Kidney (tissue), 14 donors: ENCODE measurements around the gene AURKB. TPM values are rescaled to one million over a fixed set of nuclear protein-coding genes. Genes with fewer than 3 reads are reported as not detected.
A peak's percentile ranks its signal among the peaks of the same experiment; 100 is the strongest.
"Not testable (repeated sequence)": the region's sequence is repeated elsewhere in the genome, so short reads cannot be mapped to it uniquely, and the experiment has no call there.

Source experiments
- DNase-seq, 5 donors: peaks; one replicate each; pipeline ENCODE4 v3.0.0-alpha.2; 2013 to 2020
- FAIRE-seq: peaks from 2 replicates; lab custom pipeline; 2012; peaks lifted over from hg19 to GRCh38; lab: Jason Lieb, UNC
- H3K27ac ChIP-seq, 2 donors: one replicate each; pipeline ENCODE4 v1.7.0; 2013; ENCODE audit warnings: low read depth in 2 of 2, low read length in 2 of 2, inconsistent platforms in 1 of 2
- H3K27me3 ChIP-seq: one replicate; pipeline ENCODE4 v1.7.1; 2013; ENCODE audit warnings: low read length, inconsistent platforms; ENCODE audit not compliant: control insufficient read depth, insufficient read depth
- H3K36me3 ChIP-seq, 3 donors: one replicate each; pipeline versions ENCODE4 v1.7.0 to v1.7.1; 2013; ENCODE audit warnings: low read length in 3 of 3, control low read depth in 1 of 3, inconsistent platforms in 1 of 3; ENCODE audit not compliant: insufficient read depth in 3 of 3, control insufficient read depth in 2 of 3
- H3K4me1 ChIP-seq, 3 donors: one replicate each; pipeline versions ENCODE4 v1.7.0 to v1.7.1; 2013; ENCODE audit warnings: low read length in 3 of 3, inconsistent platforms in 1 of 3, low read depth in 1 of 3; ENCODE audit not compliant: control insufficient read depth in 2 of 3, insufficient read depth in 2 of 3
- H3K4me3 ChIP-seq, 3 donors: one replicate each; pipeline versions ENCODE4 v1.7.0 to v1.8.1; 2013; ENCODE audit warnings: low read length in 3 of 3, control low read depth in 1 of 3, inconsistent platforms in 1 of 3
- H3K9ac ChIP-seq, 3 donors: one replicate each; pipeline versions ENCODE4 v1.7.0 to v1.7.1; 2013; ENCODE audit warnings: low read length in 3 of 3, control low read depth in 1 of 3, inconsistent platforms in 1 of 3
- H3K9me3 ChIP-seq, 3 donors: one replicate each; pipeline versions ENCODE4 v1.7.0 to v1.7.1; 2013; ENCODE audit warnings: low read length in 3 of 3, control low read depth in 1 of 3, inconsistent platforms in 1 of 3; ENCODE audit not compliant: control insufficient read depth in 2 of 3, insufficient read depth in 1 of 3
- intact Hi-C: fragments of 100-400 bp; cut with DNase I; formaldehyde crosslinking; loops from one replicate; pipeline ENCODE4 v1.11.1; 2022
- polyA plus RNA-seq: library from polyadenylated mRNA; stranded (reverse); fragments of 350-450 nt; fragmentation: Illumina TruSeq; extraction: RNeasy Lipid Tissue Mini Kit (QIAGEN cat#74804); gene quantifications from one replicate; pipeline ENCODE4 v1.2.3, GENCODE V29; 2014; ENCODE audit warnings: low read depth, low replicate concordance; ENCODE audit not compliant: insufficient read depth
- total RNA-seq: library from RNA; stranded (reverse); fragmentation: NEBNext Ultra II Directional; extraction: Animal tissue kit (Norgen Biotek cat#: 25700); gene quantifications from one replicate; pipeline ENCODE4 v1.2.1, GENCODE V29; 2021
- TF ChIP-seq, protein P1 (sequence below): IDR thresholded peaks from 3 replicates; pipeline ENCODE4 v1.5.1; 2012; ENCODE audit warnings: mild to moderate bottlenecking, moderate library complexity, borderline replicate concordance; ENCODE audit not compliant: insufficient read depth; ENCODE audit errors: extremely low read depth
- donor health status: control.
- donor health status: control.
- donor health status: control.
- donor health status: control.
- donor health status: control.
- donor health status: DM: yes; HTN: yes; CAD: no.
- donor health status: Normal renal cell carcinoma (clear cell type).

AURKB gene
- total and polyA plus RNA-seq, 2 donors from 2014 or later = 0.43 to 2.8 TPM

DNA sequence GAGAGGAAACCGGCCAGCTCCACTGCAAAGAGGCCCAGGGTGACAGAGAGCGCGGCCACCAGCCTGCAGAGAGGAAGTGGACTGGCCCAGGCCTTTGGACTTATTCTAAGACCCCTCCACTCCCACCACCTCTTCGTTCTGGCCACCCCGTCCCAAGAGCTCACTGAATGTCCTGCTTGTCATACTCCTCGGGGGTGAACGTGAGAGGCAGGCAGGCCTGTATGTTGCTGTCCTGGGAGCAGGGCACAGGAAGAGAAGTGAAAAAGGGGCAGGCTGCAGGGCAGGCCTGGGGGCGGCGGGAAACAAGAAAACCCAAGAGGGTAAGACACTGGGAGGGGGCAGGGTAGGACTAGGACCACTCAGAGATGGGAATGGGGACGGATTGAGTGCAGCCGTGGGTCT, 34.6 kb downstream of the AURKB start:
- Histone ChIP-seq H3K9me3 (no peaks in the 10 kb centered on the region), H3K4me3 (peak overlapping the region; percentile 67 to 89 (median 79)), H3K27me3 (no peaks in the 10 kb centered on the region), H3K27ac (peak overlapping the region; percentile 85 to 88), H3K36me3 (no peaks in the 10 kb centered on the region), H3K9ac (peak overlapping the region; percentile 48 to 95 (median 95)), H3K4me1 (peaks cover 0 to 24% (median 11%) of the 10 kb centered on the region in 3 donors)
- intact Hi-C loops = no loop called here
- TF ChIP-seq, protein P1, sequence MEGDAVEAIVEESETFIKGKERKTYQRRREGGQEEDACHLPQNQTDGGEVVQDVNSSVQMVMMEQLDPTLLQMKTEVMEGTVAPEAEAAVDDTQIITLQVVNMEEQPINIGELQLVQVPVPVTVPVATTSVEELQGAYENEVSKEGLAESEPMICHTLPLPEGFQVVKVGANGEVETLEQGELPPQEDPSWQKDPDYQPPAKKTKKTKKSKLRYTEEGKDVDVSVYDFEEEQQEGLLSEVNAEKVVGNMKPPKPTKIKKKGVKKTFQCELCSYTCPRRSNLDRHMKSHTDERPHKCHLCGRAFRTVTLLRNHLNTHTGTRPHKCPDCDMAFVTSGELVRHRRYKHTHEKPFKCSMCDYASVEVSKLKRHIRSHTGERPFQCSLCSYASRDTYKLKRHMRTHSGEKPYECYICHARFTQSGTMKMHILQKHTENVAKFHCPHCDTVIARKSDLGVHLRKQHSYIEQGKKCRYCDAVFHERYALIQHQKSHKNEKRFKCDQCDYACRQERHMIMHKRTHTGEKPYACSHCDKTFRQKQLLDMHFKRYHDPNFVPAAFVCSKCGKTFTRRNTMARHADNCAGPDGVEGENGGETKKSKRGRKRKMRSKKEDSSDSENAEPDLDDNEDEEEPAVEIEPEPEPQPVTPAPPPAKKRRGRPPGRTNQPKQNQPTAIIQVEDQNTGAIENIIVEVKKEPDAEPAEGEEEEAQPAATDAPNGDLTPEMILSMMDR = no peak
- FAIRE-seq = no peak
- peak in 2 of 5 donors; percentile 55 to 73 for DNase-seq

DNA sequence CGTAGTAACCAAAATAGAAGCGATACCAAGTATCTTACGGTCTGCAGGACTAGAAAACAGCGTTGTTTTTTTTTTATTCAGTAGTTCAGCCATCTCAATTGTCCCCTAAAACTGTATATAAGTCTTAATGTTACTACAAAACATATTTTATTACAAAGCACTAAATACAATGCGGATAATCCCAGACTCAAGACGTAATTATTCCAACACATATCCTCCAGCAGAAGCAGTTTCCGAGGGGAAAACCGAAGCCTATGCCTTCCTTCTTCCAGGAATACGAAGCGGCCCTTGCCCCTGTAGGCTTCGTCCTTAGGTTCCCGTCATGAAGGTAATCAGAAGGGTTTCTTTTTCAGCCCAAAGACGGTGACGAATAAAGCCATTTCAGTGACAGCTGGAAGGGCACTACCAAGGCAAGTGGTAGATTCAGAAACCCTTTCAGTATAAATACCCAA, 36.5 kb downstream of the AURKB start:
- intact Hi-C loops = no loop called here

DNA sequence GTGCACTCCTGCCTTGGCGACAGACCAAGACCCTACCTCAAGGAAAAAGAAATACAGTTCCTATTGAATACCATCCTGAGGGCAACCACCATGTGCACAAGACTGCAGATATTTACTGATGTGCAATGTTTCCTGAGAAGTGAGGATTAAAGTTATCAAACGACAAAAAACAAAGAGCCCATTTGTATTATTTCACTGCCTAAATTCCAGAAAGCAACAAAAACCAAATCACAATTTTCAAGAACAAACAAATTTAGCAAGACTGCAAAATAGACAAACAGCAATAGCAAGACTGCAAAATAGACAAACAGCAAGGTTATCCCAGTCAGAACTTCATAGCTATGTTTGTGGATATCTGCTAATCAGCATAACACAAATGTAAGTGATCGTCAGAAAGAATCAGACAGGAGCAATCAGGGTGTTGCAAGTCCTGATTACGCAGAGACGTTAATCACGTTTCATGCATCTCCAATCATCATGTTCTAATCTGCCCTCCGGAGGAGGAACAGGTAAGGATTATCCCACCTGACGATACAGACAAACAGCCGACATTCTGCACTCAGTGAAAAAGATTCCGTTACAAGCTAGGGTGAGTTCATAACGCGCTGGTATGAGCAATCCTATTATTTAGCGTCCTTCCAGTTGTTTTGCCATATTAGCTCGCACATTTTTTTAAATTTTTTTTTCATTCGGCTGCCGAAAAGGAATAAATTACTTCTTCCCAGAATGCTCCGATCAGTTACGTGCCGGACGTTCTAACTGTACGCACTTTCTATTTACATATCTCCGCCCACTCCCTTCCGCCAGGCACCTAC, 37.1 kb downstream of the AURKB start:
- DNase-seq = peak; percentile 85 to 98 (median 90)
- TF ChIP-seq, protein P1 = no peak
- FAIRE-seq = peak; percentile 67
- no peaks in the 10 kb centered on the region for H3K36me3 ChIP-seq
- peak overlapping the region; percentile 77 to 86 (median 86) for H3K9ac ChIP-seq
- no peaks in the 10 kb centered on the region for H3K9me3 ChIP-seq
- peak overlapping the region; percentile 62 to 92 (median 83) for H3K4me3 ChIP-seq
- no peaks in the 10 kb centered on the region for H3K27me3 ChIP-seq
- intact Hi-C loops = no loop called here
- peaks cover 0 to 24% (median 11%) of the 10 kb centered on the region in 3 donors for H3K4me1 ChIP-seq
- H3K27ac ChIP-seq = peak overlapping the region; percentile 93 to 95

More for the DNA sequence above, 36.5 kb downstream of the AURKB start:
- no peak for FAIRE-seq
- Histone ChIP-seq H3K27ac (peak overlapping the region; percentile 93 to 95), H3K36me3 (no peaks in the 10 kb centered on the region), H3K4me1 (peaks cover 0 to 24% (median 11%) of the 10 kb centered on the region in 3 donors), H3K9me3 (no peaks in the 10 kb centered on the region), H3K27me3 (no peaks in the 10 kb centered on the region), H3K4me3 (peak overlapping the region; percentile 62 to 92 (median 83)), H3K9ac (peak overlapping the region in 2 of 3 donors; percentile 77 to 86)
- TF ChIP-seq, protein P1 = no peak
- DNase-seq = peak in 1 of 5 donors; percentile 45

DNA sequence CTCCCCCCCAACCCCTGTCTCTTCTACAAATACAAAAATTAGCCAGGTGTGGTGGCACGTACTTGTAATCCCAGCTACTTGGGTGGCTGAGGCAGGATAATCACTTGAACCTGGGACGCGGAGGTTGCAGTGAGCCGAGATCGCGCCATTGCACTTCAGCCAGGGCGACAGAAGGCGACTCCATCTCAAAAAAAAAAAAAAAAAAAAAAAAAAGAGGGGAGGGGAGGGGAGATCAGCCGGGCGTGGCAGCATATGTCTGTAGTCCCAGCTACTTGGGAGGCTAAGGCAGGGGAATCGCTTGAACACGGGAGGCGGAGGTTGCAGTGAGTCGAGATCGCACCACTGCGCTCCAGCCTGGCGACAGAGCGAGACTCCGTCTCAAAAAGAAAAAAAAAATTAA, 40.2 kb downstream of the AURKB start:
- H3K36me3 ChIP-seq, H3K27ac ChIP-seq, H3K9me3 ChIP-seq, intact Hi-C loops, H3K4me3 ChIP-seq, H3K27me3 ChIP-seq, FAIRE-seq, H3K9ac ChIP-seq: not testable (repeated sequence)
- DNase-seq = peak in 4 of 5 donors; percentile 43 to 69 (median 48)
- peaks cover 0 to 12% (median 4%) of the 10 kb centered on the region in 3 donors for H3K4me1 ChIP-seq
